Liver (tissue), 3 donors: ENCODE data around the gene ACTN4.

ENCODE experiments used
- RAD21 ChIP-seq, 2 donors: IDR thresholded peaks; 2 replicates each; pipeline ENCODE4 v1.6.1; 2016; ENCODE audit warnings: antibody characterized with exemption in 2 of 2, mild to moderate bottlenecking in 2 of 2
- TF ChIP-seq, protein P1 (sequence below): IDR thresholded peaks from 2 replicates; pipeline ENCODE4 v1.6.1; 2016; ENCODE audit warnings: antibody characterized with exemption
- TF ChIP-seq, protein P2 (sequence below): fragments of 150-350 bp; IDR thresholded peaks from 2 replicates; pipeline ENCODE4 v1.5.1; 2017; ENCODE audit warnings: improper control_type of control experiment, low read depth, low read length; ENCODE audit not compliant: missing input control
- donor health status: healthy.
- donor health status: healthy.

DNA sequence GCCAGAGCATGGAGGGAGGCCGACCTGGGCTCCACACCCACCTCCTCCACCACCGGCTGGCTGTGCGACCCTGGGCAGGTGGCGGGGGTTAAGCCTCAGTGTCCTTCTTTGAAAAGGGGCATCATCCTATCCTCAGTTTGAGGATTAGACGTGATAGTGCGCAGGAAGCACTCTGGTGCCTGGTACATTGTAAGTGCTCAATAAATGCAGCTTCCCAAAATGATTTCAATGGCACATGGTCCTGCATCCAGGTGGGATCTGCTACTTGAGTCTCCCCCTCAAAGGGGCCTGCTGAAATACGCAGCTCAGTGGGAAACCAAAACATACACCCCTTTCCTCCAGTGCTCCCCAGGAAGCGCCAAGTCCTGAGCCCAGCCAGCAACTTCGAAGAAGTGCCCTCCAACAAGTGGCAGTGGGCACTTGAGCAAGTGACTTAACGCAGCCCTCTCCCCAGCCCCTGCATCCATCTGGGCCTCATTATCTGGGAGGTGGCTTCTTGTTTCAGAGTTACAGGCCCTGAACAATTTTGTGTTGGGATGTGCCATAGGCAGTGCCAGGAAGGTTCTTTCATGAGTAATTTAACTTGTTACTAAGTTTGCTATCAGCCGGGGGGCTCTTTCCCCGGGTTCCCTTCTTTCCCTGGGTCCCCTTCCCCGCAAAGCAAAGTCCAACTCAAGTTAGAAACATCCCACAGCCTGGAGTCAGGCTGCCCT lies 17.9 kb downstream of the ACTN4 start:
- TF ChIP-seq, protein P1, sequence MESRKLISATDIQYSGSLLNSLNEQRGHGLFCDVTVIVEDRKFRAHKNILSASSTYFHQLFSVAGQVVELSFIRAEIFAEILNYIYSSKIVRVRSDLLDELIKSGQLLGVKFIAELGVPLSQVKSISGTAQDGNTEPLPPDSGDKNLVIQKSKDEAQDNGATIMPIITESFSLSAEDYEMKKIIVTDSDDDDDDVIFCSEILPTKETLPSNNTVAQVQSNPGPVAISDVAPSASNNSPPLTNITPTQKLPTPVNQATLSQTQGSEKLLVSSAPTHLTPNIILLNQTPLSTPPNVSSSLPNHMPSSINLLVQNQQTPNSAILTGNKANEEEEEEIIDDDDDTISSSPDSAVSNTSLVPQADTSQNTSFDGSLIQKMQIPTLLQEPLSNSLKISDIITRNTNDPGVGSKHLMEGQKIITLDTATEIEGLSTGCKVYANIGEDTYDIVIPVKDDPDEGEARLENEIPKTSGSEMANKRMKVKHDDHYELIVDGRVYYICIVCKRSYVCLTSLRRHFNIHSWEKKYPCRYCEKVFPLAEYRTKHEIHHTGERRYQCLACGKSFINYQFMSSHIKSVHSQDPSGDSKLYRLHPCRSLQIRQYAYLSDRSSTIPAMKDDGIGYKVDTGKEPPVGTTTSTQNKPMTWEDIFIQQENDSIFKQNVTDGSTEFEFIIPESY: no peak
- TF ChIP-seq RAD21 (IDR thresholded peaks at IDR 0.05): no peak
- TF ChIP-seq, protein P2, sequence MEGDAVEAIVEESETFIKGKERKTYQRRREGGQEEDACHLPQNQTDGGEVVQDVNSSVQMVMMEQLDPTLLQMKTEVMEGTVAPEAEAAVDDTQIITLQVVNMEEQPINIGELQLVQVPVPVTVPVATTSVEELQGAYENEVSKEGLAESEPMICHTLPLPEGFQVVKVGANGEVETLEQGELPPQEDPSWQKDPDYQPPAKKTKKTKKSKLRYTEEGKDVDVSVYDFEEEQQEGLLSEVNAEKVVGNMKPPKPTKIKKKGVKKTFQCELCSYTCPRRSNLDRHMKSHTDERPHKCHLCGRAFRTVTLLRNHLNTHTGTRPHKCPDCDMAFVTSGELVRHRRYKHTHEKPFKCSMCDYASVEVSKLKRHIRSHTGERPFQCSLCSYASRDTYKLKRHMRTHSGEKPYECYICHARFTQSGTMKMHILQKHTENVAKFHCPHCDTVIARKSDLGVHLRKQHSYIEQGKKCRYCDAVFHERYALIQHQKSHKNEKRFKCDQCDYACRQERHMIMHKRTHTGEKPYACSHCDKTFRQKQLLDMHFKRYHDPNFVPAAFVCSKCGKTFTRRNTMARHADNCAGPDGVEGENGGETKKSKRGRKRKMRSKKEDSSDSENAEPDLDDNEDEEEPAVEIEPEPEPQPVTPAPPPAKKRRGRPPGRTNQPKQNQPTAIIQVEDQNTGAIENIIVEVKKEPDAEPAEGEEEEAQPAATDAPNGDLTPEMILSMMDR: no peak
